ENCODE data around the gene RHBDD1. TPM values are rescaled to one million over a fixed set of nuclear protein-coding genes. Genes with fewer than 3 reads are reported as not detected.

RHBDD1 gene
- polyA plus RNA-seq, 3 donors, result 8.1 to 19.5 (median 15.5) TPM

DNA sequence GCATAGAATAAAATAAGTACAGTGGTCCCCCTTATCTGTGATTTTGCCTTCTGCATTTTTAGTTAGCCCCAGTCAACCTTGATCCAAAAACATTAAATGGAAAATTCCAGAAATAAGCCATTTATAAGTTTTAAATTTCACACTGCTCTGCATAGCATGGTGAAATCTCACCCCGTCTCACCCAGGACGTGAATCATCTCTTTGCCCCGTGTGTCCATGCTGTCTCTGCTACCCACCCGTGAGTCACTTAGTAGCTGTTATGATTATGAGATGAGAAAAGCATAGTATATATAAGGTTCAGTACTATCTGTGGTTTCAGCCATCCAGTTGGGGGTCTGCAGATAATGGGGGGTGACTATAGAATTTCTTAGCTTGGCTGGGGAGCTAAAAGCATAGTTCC is 67.3 kb downstream of the RHBDD1 start:
- no peaks in the 10 kb centered on the region for H3K4me1 ChIP-seq (ENCODE audit: control insufficient read depth in 1 of 2, insufficient read depth in 2 of 2, low read length in 2 of 2)
- no peak overlapping the region for H2AFZ ChIP-seq (ENCODE audit: insufficient read depth, low read depth, low read length, poor library complexity, severe bottlenecking)
- WGBS (ENCODE audit: insufficient coverage), result no CpG with 5 or more reads among the region's 4 CpGs
- no peak overlapping the region for H3K27ac ChIP-seq (ENCODE audit: low read depth in 1 of 2, low read length in 2 of 2)
- peak overlapping the region in 1 of 7 donors; percentile 1 for H3K27ac Mint-ChIP-seq
- peaks cover 0 to 18% of the 10 kb centered on the region in 2 donors for H3K36me3 ChIP-seq (replicated peaks in 1 of 2; ENCODE audit: control insufficient read depth in 1 of 2, insufficient read depth in 2 of 2, low read length in 2 of 2)
- no peak overlapping the region for H3K9ac ChIP-seq (ENCODE audit: insufficient read depth, low read length, poor library complexity, severe bottlenecking)
- H3K4me3 ChIP-seq (replicated peaks in 1 of 3; ENCODE audit: low read depth in 2 of 3, low read length in 3 of 3), result no peak overlapping the region
- peaks cover 0 to 2% (median 0%) of the 10 kb centered on the region in 3 donors for H3K27me3 Mint-ChIP-seq (ENCODE audit: low read depth in 3 of 3)
- H3K27me3 ChIP-seq (ENCODE audit: control insufficient read depth in 2 of 2, insufficient read depth in 2 of 2, low read length in 2 of 2), result no peaks in the 10 kb centered on the region
- peaks cover 0 to 2% (median 0%) of the 10 kb centered on the region in 7 donors for H3K9me3 Mint-ChIP-seq
- H3K4me1 Mint-ChIP-seq, result peaks cover 17% of the 10 kb centered on the region
- no peaks in the 10 kb centered on the region for H4K20me1 ChIP-seq (ENCODE audit: insufficient read depth, low read length)
- no peaks in the 10 kb centered on the region for H3K79me2 ChIP-seq (ENCODE audit: insufficient read depth, low read length)
- H3K4me3 Mint-ChIP-seq, result no peak overlapping the region
- peak in 1 of 3 donors; percentile 11 for DNase-seq
- intact Hi-C loops (cut with micrococcal nuclease), result no loop called here
- H3K9me3 ChIP-seq (replicated peaks in 1 of 2; ENCODE audit: control insufficient read depth in 1 of 2, insufficient read depth in 1 of 2, low read length in 2 of 2), result no peaks in the 10 kb centered on the region
- H3K4me2 ChIP-seq (replicated peaks; ENCODE audit: extremely low read depth, low read length, poor library complexity, severe bottlenecking), result no peak overlapping the region
- H3K36me3 Mint-ChIP-seq, result peaks cover 4 to 17% of the 10 kb centered on the region in 2 donors
- TF ChIP-seq CTCF (IDR thresholded peaks at IDR 0.05), result no peak

GRCh38 chr2:226904592-226904991 is 68.7 kb downstream of the RHBDD1 start:
- Histone ChIP-seq H3K4me2 (replicated peaks; ENCODE audit: extremely low read depth, low read length, poor library complexity, severe bottlenecking) (no peak overlapping the region), H3K9ac (ENCODE audit: insufficient read depth, low read length, poor library complexity, severe bottlenecking) (no peak overlapping the region), H3K79me2 (ENCODE audit: insufficient read depth, low read length) (no peaks in the 10 kb centered on the region), H4K20me1 (ENCODE audit: insufficient read depth, low read length) (no peaks in the 10 kb centered on the region), H3K36me3 (replicated peaks in 1 of 2; ENCODE audit: control insufficient read depth in 1 of 2, insufficient read depth in 2 of 2, low read length in 2 of 2) (peaks cover 0 to 32% of the 10 kb centered on the region in 2 donors), H3K4me3 (replicated peaks in 1 of 3; ENCODE audit: low read depth in 2 of 3, low read length in 3 of 3) (no peak overlapping the region), H3K9me3 (replicated peaks in 1 of 2; ENCODE audit: control insufficient read depth in 1 of 2, insufficient read depth in 1 of 2, low read length in 2 of 2) (no peaks in the 10 kb centered on the region), H3K27ac (ENCODE audit: low read depth in 1 of 2, low read length in 2 of 2) (no peak overlapping the region), H2AFZ (ENCODE audit: insufficient read depth, low read depth, low read length, poor library complexity, severe bottlenecking) (no peak overlapping the region), H3K27me3 (ENCODE audit: control insufficient read depth in 2 of 2, insufficient read depth in 2 of 2, low read length in 2 of 2) (no peaks in the 10 kb centered on the region), H3K4me1 (ENCODE audit: control insufficient read depth in 1 of 2, insufficient read depth in 2 of 2, low read length in 2 of 2) (no peaks in the 10 kb centered on the region)
- TF ChIP-seq CTCF (IDR thresholded peaks at IDR 0.05), result no peak
- Mint-ChIP-seq H3K4me1 (peaks cover 14% of the 10 kb centered on the region), H3K27ac (peak overlapping the region in 1 of 7 donors; percentile 66), H3K27me3 (ENCODE audit: low read depth in 3 of 3) (peaks cover 0 to 2% (median 0%) of the 10 kb centered on the region in 3 donors), H3K9me3 (peaks cover 0 to 1% (median 0%) of the 10 kb centered on the region in 7 donors), H3K4me3 (no peak overlapping the region), H3K36me3 (peaks cover 6 to 23% of the 10 kb centered on the region in 2 donors)
- intact Hi-C loops (cut with micrococcal nuclease), result no loop called here
- WGBS (ENCODE audit: insufficient coverage), result 100% methylated on average over 5 of the region's 6 CpGs
- no peak for DNase-seq

Measured in CD14-positive monocyte (primary cell).